Upper lobe of right lung (tissue), 1 donor: ENCODE measurements around the gene CSAG2. TPM values are rescaled to one million over a fixed set of nuclear protein-coding genes. Genes with fewer than 3 reads are reported as not detected.
"Not testable (repeated sequence)": the region's sequence is repeated elsewhere in the genome, so short reads cannot be mapped to it uniquely, and the experiment has no call there.

Source experiments
- ATAC-seq: fragments of 200-7000 bp; cut with Tn5 transposase; one replicate; pipeline ENCODE4 v1.9.1; 2020; ENCODE audit warnings: mild to moderate bottlenecking, moderate library complexity
- DNase-seq: peaks from one replicate; pipeline ENCODE4 v3.0.0-alpha.2; 2020
- H3K27ac ChIP-seq: fragments of 200-600 bp; one replicate; pipeline ENCODE4 v1.8.0; 2022
- H3K27me3 ChIP-seq: fragments of 200-600 bp; one replicate; pipeline ENCODE4 v1.8.0; 2022; ENCODE audit warnings: mild to moderate bottlenecking
- H3K36me3 ChIP-seq: fragments of 200-600 bp; one replicate; pipeline ENCODE4 v1.8.0; 2022
- H3K4me1 ChIP-seq: fragments of 200-600 bp; one replicate; pipeline ENCODE4 v1.8.0; 2022
- H3K4me3 ChIP-seq: fragments of 200-600 bp; one replicate; pipeline ENCODE4 v1.8.0; 2022; ENCODE audit warnings: mild to moderate bottlenecking
- H3K9me3 ChIP-seq: fragments of 200-600 bp; one replicate; pipeline ENCODE4 v1.8.0; 2022
- intact Hi-C: fragments of 100-400 bp; cut with DNase I; formaldehyde crosslinking; loops from one replicate; pipeline ENCODE4 v1.11.0; 2022
- long read RNA-seq: library from polyadenylated mRNA; unstranded; transcript quantifications from one replicate; pipeline ENCODE4 v2.0.0, GENCODE V29; 2021
- total RNA-seq: library from RNA; stranded (reverse); fragmentation: NEBNext Ultra II Directional; extraction: Animal tissue kit (Norgen Biotek cat#: 25700); gene quantifications from one replicate; pipeline ENCODE4 v1.2.1, GENCODE V29; 2021
- TF ChIP-seq, protein P1 (sequence below): fragments of 200-600 bp; IDR thresholded peaks from one replicate; pipeline ENCODE4 v1.8.0; 2022; ENCODE audit warnings: antibody characterized with exemption
- donor health status: DM: no; HTN: yes; CAD: no; lungs with severe emphysema.

CSAG2 gene, protein sequence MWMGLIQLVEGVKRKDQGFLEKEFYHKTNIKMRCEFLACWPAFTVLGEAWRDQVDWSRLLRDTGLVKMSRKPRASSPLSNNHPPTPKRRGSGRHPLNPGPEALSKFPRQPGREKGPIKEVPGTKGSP
- total RNA-seq: not detected
- long read RNA-seq: 0 reads

DNA sequence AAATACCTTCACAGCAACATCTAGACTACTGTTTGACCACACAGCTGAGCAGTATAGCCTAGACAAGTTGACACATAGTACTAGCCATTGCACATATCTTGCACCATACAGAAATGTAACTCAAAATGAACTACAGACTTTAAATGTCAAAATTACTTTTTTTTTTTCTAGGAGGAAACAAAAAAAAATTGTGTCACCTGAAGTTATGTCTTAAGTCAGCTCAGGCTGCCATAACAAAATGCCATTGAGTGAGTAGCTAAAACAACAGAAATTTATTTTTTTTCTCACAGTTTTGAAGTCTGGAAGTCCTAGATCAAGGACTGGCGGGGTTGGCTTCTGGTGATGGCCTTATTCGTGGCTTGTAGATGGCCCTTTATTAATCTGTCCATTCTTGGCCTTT, at the start of gene CSAG2:
TSS of gene CSAG2 (minus strand) at position 101 of the 400 bp plus-strand sequence. CDS start 161 bp downstream, outside the sequence.
- ATAC-seq, H3K27ac ChIP-seq, H3K9me3 ChIP-seq, H3K27me3 ChIP-seq, H3K4me1 ChIP-seq, DNase-seq, H3K36me3 ChIP-seq, H3K4me3 ChIP-seq, intact Hi-C loops: not testable (repeated sequence)

DNA sequence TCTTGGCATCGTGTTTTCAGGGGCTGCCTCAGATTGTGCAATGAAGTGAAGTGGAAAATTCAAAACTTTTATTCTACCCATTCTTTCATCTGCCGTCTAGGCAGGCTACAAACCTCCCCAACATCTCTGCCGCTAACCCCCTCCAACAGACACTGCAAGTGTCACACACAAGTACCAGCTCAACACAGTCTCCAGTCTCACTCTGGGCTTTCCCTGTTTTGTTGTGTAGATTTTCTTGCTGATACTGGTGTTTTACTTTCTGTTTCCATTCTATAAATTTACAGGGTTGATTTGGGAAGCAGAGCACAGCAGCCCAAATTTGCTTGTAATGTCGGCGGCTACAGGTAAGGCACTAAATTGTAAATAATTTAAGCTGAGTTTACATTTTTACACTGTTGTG, 45.8 kb upstream of the CSAG2 start:
- H3K36me3 ChIP-seq, DNase-seq, H3K27me3 ChIP-seq, ATAC-seq, H3K4me3 ChIP-seq, H3K27ac ChIP-seq, H3K4me1 ChIP-seq, intact Hi-C loops, H3K9me3 ChIP-seq: not testable (repeated sequence)

DNA sequence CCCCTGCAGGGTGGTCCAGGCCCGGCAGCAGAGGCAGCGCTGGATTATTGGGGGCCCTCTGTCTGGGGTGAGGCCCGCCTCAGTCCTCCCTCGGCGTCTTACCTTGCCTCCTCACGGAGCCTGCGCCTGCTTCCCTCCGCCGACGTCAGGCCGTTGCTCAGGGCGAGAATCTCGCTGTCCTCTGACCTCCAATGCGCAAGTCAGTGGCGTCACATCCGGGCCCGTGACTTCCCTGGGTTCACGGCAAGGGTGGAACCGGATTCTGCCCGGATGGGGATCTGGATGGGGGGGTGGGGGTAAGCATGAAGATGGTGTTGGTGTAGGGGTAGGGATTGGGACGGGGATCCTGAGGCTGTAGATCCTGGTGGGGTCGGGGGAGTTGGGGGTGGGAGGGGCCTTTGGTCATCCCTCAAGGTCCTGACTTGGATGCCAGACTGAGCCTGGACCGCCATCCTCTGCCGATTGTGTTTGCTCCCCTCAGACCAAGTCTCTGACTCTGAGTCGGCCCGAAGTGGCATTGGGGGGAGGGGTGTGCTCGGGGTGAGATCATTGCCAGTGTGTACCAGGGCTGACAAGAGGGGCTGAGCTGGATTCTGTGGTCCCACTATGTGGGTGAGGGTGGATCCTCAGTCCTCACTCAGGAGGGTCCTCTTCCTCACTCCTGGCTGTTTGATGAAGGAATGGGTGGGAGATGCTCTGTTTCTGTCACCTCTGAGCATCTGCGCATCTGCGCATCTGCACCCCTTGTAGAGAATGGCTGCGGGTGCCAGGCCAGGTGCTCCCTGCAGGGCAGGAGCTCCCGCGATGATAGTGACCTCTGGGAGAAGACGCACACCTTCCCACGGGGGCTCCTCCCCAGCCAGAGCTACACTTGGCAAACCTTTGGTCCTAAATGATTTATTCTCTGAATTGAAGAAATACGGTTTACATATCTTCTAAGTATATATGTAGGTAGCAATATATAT, 44.9 kb upstream of the CSAG2 start, which contains the start of gene MAGEA2:
TSS of gene MAGEA2 (minus strand) at position 157 of the 965 bp plus-strand sequence. CDS start 2,479 bp downstream, outside the sequence.
- H3K27ac ChIP-seq, ATAC-seq, H3K4me3 ChIP-seq, H3K36me3 ChIP-seq, H3K9me3 ChIP-seq, intact Hi-C loops, H3K4me1 ChIP-seq, H3K27me3 ChIP-seq, DNase-seq: not testable (repeated sequence)

DNA sequence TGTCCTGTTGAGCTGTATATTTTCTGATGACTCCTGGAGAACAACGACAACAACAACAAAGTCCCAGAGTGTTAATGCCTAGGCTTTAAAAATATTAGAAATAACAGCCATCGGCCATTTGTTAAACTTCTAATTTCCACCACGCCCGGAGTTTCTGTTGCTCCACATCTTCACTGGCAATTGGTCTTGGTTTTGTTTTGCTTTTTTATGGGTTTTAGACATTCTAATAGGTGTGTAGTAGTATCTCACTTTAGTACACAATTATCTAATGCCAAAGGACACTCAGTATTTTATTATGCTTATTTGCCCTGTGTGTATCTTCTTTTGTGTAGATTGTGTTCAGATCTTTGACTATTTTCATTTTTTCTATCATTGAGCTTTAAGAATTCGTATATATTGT, 29.5 kb upstream of the CSAG2 start:
- Histone ChIP-seq H3K4me1 (no peaks in the 10 kb centered on the region), H3K9me3 (no peaks in the 10 kb centered on the region), H3K27me3 (no peaks in the 10 kb centered on the region), H3K36me3 (no peaks in the 10 kb centered on the region), H3K4me3 (no peak overlapping the region), H3K27ac (no peak overlapping the region)
- TF ChIP-seq, protein P1, sequence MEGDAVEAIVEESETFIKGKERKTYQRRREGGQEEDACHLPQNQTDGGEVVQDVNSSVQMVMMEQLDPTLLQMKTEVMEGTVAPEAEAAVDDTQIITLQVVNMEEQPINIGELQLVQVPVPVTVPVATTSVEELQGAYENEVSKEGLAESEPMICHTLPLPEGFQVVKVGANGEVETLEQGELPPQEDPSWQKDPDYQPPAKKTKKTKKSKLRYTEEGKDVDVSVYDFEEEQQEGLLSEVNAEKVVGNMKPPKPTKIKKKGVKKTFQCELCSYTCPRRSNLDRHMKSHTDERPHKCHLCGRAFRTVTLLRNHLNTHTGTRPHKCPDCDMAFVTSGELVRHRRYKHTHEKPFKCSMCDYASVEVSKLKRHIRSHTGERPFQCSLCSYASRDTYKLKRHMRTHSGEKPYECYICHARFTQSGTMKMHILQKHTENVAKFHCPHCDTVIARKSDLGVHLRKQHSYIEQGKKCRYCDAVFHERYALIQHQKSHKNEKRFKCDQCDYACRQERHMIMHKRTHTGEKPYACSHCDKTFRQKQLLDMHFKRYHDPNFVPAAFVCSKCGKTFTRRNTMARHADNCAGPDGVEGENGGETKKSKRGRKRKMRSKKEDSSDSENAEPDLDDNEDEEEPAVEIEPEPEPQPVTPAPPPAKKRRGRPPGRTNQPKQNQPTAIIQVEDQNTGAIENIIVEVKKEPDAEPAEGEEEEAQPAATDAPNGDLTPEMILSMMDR: no peak
- ATAC-seq (no peak), DNase-seq (no peak)
- intact Hi-C loops: no loop called here

DNA sequence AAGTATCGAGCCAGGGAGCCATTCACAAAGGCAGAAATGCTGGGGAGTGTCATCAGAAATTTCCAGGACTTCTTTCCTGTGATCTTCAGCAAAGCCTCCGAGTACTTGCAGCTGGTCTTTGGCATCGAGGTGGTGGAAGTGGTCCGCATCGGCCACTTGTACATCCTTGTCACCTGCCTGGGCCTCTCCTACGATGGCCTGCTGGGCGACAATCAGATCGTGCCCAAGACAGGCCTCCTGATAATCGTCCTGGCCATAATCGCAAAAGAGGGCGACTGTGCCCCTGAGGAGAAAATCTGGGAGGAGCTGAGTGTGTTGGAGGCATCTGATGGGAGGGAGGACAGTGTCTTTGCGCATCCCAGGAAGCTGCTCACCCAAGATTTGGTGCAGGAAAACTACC, 27.5 kb upstream of the CSAG2 start:
- H3K9me3 ChIP-seq, H3K4me1 ChIP-seq, intact Hi-C loops, H3K4me3 ChIP-seq, ATAC-seq, DNase-seq, H3K36me3 ChIP-seq, H3K27me3 ChIP-seq, H3K27ac ChIP-seq: not testable (repeated sequence)

DNA sequence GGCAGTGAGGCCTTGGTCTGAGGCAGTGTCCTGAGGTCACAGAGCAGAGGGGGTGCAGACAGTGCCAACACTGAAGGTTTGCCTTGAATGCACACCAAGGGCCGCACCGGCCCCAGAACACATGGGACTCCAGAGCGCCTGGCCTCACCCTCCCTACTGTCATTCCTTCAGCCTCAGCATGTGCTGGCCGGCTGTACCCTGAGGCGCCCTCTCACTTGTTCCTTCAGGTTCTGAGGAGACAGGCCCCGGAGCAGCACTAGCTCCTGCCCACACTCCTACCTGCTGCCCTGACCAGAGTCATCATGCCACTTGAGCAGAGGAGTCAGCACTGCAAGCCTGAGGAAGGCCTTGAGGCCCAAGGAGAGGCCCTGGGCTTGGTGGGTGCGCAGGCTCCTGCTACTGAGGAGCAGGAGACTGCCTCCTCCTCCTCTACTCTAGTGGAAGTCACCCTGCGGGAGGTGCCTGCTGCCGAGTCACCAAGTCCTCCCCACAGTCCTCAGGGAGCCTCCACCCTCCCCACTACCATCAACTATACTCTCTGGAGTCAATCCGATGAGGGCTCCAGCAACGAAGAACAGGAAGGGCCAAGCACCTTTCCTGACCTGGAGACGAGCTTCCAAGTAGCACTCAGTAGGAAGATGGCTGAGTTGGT, 26.9 kb upstream of the CSAG2 start:
- H3K36me3 ChIP-seq: no peaks in the 10 kb centered on the region
- H3K27me3 ChIP-seq: no peaks in the 10 kb centered on the region
- H3K9me3 ChIP-seq: no peaks in the 10 kb centered on the region
- intact Hi-C loops: no loop called here
- TF ChIP-seq, protein P1: no peak
- H3K27ac ChIP-seq: no peak overlapping the region
- no peaks in the 10 kb centered on the region for H3K4me1 ChIP-seq
- DNase-seq (no peak), ATAC-seq (no peak)
- no peak overlapping the region for H3K4me3 ChIP-seq

DNA sequence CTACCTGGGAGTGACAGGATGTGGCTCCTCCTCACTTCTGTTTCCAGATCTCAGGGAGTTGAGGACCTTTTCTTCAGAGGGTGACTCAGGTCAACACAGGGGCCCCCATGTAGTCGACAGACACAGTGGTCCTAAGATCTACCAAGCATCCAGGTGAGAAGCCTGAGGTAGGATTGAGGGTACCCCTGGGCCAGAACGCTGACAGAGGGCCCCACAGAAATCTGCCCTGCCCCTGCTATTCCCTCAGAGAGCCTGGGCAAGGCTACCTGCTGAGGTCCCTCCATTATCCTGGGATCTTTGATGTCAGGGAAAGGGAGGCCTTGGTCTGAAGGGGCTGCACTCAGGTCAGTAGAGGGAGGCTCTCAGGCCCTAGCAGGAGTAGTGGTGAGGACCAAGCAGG, 26.0 kb upstream of the CSAG2 start:
- intact Hi-C loops: no loop called here
- no peak for ATAC-seq

DNA sequence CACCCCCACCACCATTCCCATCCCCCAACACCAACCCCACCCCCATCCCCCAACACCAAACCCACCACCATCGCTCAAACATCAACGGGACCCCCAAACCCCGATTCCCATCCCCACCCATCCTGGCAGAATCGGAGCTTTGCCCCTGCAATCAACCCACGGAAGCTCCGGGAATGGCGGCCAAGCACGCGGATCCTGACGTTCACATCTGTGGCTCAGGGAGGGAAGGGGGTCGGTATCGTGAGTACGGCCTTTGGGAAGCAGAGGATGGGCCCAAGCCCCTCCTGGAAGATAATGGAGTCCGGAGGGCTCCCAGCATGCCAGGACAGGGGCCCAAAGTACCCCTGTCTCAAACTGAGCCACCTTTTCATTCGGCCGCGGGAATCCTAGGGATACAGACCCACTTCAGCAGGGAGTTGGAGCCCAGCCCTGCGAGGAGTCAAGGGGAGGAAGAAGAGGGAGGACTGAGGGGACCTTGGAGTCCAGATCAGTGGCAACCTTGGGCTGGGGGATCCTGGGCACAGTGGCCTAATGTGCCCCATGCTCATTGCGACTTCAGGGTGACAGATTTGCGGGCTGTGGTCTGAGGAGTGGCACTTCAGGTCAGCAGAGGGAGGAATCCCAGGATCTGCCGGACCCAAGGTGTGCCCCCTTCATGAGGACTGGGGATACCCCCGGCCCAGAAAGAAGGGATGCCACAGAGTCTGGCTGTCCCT, 25.2 kb upstream of the CSAG2 start:
- H3K9me3 ChIP-seq, DNase-seq, H3K4me1 ChIP-seq, H3K27ac ChIP-seq, H3K4me3 ChIP-seq, intact Hi-C loops, H3K27me3 ChIP-seq, ATAC-seq, H3K36me3 ChIP-seq: not testable (repeated sequence)

More for the DNA sequence above, 26.0 kb upstream of the CSAG2 start:
- H3K36me3 ChIP-seq: no peaks in the 10 kb centered on the region
- DNase-seq: no peak
- H3K4me1 ChIP-seq: no peaks in the 10 kb centered on the region
- no peaks in the 10 kb centered on the region for H3K9me3 ChIP-seq
- H3K27me3 ChIP-seq: no peaks in the 10 kb centered on the region
- TF ChIP-seq, protein P1: no peak
- H3K4me3 ChIP-seq: no peak overlapping the region
- H3K27ac ChIP-seq: no peak overlapping the region
